ENCODE results near the gene MTERF1. TPM values are rescaled to one million over a fixed set of nuclear protein-coding genes. Genes with fewer than 3 reads are reported as not detected.

MTERF1 gene
- total RNA-seq, 2 experiments from 2014 or later, result 20.4 to 21.3 TPM

Other genes with a start within 250 kb of the MTERF1 start
- 10 to 100 TPM; 21.8 to 23.6 TPM for gene AKAP9, start 60.2 kb upstream of the MTERF1 start, total RNA-seq

All from activated naive CD8-positive, alpha-beta T cell treated with anti-CD3 and anti-CD28 coated beads for 36 hours (primary cell).